GM18951 (cell line): ENCODE results near the gene RAPGEF2.

ENCODE experiments used
- POLR2A ChIP-seq: IDR thresholded peaks from 4 replicates; pipeline ENCODE4 v1.6.1; 2011; ENCODE audit warnings: mild to moderate bottlenecking; ENCODE audit not compliant: insufficient read length, insufficient read depth; ENCODE audit errors: extremely low read depth
- in situ Hi-C: fragments of 300-500 bp; cut with MboI; formaldehyde crosslinking; loops from one replicate; pipeline ENCODE4 v1.12.0; 2022; ENCODE audit warnings: low sequenced_read_pairs, mixed read lengths, inconsistent platforms; ENCODE audit not compliant: unreplicated experiment

Gene RAPGEF2

GRCh38 chr4:159134429-159134828, 31.6 kb downstream of the RAPGEF2 start:
- in situ Hi-C loops = no loop called here

GRCh38 chr4:159137176-159137575, 34.3 kb downstream of the RAPGEF2 start:
- in situ Hi-C loops = no loop called here
- no peak for TF ChIP-seq POLR2A

More at GRCh38 chr4:159134429-159134828, 31.6 kb downstream of the RAPGEF2 start:
- no peak for TF ChIP-seq POLR2A

GRCh38 chr4:159138436-159138835, 35.6 kb downstream of the RAPGEF2 start:
- in situ Hi-C loops = no loop called here
- no peak for TF ChIP-seq POLR2A

DNA sequence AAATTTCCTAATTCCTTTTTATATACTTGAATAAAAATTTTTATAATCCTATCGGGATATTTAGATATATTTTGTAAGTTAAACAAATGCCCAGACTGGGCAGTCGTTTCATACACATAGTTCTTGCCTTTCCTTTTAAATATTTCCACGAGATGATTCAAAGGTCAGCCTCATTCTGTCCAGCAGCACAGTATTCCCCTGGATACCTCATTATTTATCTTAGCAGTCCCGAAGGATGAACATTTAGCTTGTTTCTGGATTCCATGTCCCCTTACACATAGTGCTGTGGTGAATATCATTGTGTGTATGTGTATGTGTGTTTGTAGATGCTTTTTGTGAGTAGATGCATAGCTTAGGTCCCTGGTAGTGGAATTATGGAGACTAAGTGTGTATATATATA, 38.3 kb downstream of the RAPGEF2 start:
- TF ChIP-seq POLR2A = no peak
- in situ Hi-C loops = no loop called here

GRCh38 chr4:159142241-159142640, 39.4 kb downstream of the RAPGEF2 start:
- no peak for TF ChIP-seq POLR2A
- in situ Hi-C loops = no loop called here

- no peak for TF ChIP-seq POLR2A
- in situ Hi-C loops = no loop called here
Measured at GRCh38 chr4:159142681-159143384, 40.0 kb downstream of the RAPGEF2 start.

- no peak for TF ChIP-seq POLR2A
- in situ Hi-C loops = no loop called here
Measured at GRCh38 chr4:159143687-159144086, 40.8 kb downstream of the RAPGEF2 start.

DNA sequence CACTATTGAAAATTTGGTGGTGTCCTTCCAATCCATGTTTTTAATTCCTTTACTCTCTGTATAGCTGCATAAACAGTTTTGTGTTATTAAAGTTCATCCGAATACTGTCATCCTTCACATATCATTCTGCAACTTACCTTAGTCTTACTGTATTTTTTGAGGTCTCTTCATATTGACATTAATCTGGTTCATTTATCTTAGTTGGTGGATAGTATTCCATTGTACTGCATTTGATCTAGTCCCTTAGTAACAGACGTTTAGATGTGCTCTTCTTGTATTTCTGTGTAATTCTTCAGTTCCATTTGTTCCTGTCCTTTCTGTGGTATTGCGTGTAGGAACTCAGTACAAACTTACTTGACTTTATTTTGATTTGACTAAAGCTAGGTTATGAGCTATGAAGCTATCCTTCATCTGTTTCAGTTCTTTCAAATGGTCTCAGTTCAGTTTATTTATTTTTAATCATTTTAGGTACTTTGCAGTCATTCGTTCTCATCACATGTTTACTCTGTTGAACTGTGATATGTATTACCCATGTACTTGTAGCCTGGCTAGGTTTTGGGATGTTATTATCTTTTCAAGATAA, 41.3 kb downstream of the RAPGEF2 start:
- TF ChIP-seq POLR2A = no peak
- in situ Hi-C loops = no loop called here

DNA sequence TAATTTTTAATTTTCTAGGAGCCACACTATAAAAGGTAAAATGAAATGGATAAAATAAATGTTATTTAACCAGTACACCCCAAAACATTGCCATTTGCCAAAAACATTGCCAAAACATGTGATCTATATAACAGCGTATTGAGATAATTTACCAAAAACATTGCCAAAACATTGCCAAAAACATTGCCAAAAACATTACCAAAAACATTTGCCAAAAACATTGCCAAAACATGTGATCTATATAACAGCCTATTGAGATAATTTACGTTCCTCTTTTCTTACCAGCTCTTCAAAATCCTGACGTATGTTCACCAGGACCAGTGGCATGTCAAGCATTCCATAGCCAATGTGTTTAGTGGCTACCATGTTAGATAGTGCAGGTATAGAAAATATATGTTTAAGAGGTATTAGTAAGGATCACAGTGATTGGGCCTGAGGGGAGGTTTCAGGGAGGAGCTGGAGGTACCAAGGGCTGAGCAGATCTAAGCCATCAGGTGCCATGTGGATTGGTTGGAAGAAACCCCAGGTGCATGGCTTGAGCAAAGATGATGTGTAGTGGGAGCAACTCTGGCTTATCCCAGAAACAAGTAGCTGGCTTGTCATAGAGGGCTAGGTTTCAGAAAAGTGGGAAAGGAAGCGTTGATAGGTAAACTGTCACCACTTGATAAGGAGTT, 42.6 kb downstream of the RAPGEF2 start:
- no peak for TF ChIP-seq POLR2A
- in situ Hi-C loops = no loop called here

DNA sequence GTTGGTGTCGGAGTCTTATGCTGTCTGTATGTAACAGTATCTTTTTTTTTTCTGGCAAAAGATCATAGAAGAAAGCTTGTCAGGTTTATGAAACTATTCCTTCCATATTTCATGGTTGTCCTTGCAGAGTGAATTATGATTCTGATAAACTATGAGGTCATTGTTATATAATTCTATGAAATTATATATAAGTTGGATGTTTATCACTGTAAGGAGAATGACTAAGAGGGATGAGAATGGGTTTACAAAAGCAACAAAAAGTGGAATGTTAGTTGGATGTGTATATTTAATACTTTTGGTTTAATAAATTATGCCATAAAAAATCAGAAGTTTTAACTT, 43.1 kb downstream of the RAPGEF2 start:
- in situ Hi-C loops = no loop called here
- TF ChIP-seq POLR2A = no peak

DNA sequence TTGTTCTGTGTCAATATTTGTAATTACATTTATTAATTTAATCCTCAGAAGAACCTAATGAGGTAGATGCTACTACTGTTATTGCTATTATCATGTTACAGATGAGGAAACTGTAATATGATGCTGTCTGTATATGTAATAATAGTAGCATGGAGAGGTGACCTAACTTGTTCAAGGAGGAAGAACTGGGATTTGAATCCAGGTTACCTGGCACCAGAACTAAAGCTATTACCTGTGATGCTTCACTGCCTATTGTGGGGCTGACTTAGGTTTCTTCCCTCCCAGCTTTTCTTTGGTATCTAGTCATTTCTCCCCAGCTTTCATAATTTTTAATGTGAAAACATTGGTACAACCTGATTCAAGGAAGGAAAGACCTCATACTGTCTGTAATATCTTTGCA, 43.6 kb downstream of the RAPGEF2 start:
- in situ Hi-C loops = no loop called here
- no peak for TF ChIP-seq POLR2A

GRCh38 chr4:159148441-159148840, 45.6 kb downstream of the RAPGEF2 start:
- in situ Hi-C loops = no loop called here
- no peak for TF ChIP-seq POLR2A

DNA sequence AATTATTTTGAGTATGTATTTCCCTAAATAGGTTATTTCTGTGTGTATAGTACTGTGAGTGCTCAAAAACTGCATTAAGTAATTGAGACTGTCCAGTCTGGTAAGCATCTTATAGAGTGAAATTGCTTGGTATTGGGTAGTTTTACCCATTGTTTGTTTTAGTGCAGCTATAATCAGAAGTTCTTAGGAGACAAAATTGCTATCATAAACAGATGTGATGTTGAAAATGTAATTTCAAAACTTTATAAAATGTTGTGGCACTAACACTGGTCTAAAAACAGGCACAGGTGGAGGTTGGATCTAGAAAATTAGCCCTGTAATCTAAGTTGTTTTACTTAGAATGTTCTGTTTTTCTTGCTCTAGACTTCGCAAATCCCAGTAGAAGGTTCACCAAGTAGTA, 46.8 kb downstream of the RAPGEF2 start:
- no peak for TF ChIP-seq POLR2A
- in situ Hi-C loops = no loop called here

GRCh38 chr4:159150396-159150795, 47.5 kb downstream of the RAPGEF2 start:
- in situ Hi-C loops = no loop called here
- TF ChIP-seq POLR2A = no peak
